Measurements from ENCODE around the gene SCAF1.
A peak's percentile ranks its signal among the peaks of the same experiment; 100 is the strongest.

Gene SCAF1

GRCh38 chr19:49651029-49651819, 9.2 kb downstream of the SCAF1 start:
- DNase-seq = no peak

- DNase-seq = no peak
Observed at GRCh38 chr19:49651820-49652550, 10.0 kb downstream of the SCAF1 start.

GRCh38 chr19:49652551-49653465, 10.8 kb downstream of the SCAF1 start:
- no peak for DNase-seq

GRCh38 chr19:49653466-49653806, 11.4 kb downstream of the SCAF1 start:
- DNase-seq = no peak

GRCh38 chr19:49654581-49654980, 12.6 kb downstream of the SCAF1 start:
- DNase-seq = no peak

- no peak for DNase-seq
Observed at GRCh38 chr19:49655570-49656455, 13.8 kb downstream of the SCAF1 start.

GRCh38 chr19:49656456-49657109, 14.6 kb downstream of the SCAF1 start:
- no peak for DNase-seq

- DNase-seq = no peak
Observed at GRCh38 chr19:49657493-49658138, 15.6 kb downstream of the SCAF1 start.

GRCh38 chr19:49658139-49658517, 16.1 kb downstream of the SCAF1 start:
- DNase-seq = no peak

- DNase-seq = no peak
Observed at GRCh38 chr19:49658566-49659442, 16.8 kb downstream of the SCAF1 start.

GRCh38 chr19:49660338-49660961, 18.4 kb downstream of the SCAF1 start:
- DNase-seq = no peak

GRCh38 chr19:49662011-49662410, 20.0 kb downstream of the SCAF1 start:
- no peak for DNase-seq

GRCh38 chr19:49663224-49663623, 21.2 kb downstream of the SCAF1 start:
- no peak for DNase-seq

GRCh38 chr19:49664171-49665035, 22.4 kb downstream of the SCAF1 start:
- DNase-seq = peak; percentile 25

GRCh38 chr19:49665036-49665350, 23.0 kb downstream of the SCAF1 start:
- DNase-seq = no peak

GRCh38 chr19:49665351-49666119, 23.5 kb downstream of the SCAF1 start, which contains the start of the genes BCL2L12 and IRF3:
Gene BCL2L12 (plus strand): TSS chr19:49665933. CDS start chr19:49666693, 760 bp downstream.
Gene IRF3 (minus strand): TSS chr19:49665857. CDS start chr19:49664838, 1,019 bp downstream.
- peak; percentile 82 for DNase-seq

- no peak for DNase-seq
Observed at GRCh38 chr19:49666120-49666444, 24.1 kb downstream of the SCAF1 start.

- no peak for DNase-seq
Observed at GRCh38 chr19:49667473-49667872, 25.5 kb downstream of the SCAF1 start.

All from NCI-H446 treated with DMSO at 0.1 percent for 48 hours (cell line).